Activated naive CD4-positive, alpha-beta T cell treated with anti-CD3 and anti-CD28 coated beads, Interleukin-2, amount 50 U/mL, for 16 hours (primary cell): ENCODE results near the gene TBL3.
"Not testable (repeated sequence)": the region's sequence is repeated elsewhere in the genome, so short reads cannot be mapped to it uniquely, and the experiment has no call there.

Experiments used
- DNase-seq: peaks from one replicate; pipeline ENCODE4 v3.0.0-alpha.2; 2020

Gene TBL3

DNA sequence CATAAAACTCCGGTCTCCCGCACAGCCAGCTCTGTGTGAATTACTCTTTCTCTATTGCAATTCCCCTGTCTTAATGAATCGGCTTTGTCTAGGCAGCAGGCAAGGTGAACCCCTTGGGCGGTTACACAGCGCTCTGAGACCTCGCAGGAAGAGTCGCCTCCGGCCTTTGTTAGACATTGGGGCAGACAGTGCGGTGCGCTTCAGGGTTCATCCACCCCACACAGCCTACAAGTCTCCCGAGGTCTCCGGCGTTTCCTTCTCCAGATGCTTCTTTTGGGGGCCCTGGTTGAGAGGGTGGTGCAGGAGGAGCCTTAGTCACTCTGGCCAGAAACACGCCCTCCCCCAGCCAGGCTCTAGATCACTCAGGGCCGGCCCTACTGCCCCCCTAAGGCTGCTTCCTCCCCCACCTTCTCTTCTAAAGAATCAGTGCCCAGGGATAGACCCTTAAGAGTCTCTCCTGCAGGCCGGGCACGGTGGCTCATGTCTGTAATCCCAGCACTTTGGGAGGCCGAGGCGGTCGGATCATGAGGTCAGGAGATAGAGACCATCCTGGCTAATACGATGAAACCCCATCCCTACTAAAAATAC lies 27.1 kb upstream of the TBL3 start:
- DNase-seq: no peak

GRCh38 chr16:1945559-1946391 lies 26.1 kb upstream of the TBL3 start:
- no peak for DNase-seq

DNA sequence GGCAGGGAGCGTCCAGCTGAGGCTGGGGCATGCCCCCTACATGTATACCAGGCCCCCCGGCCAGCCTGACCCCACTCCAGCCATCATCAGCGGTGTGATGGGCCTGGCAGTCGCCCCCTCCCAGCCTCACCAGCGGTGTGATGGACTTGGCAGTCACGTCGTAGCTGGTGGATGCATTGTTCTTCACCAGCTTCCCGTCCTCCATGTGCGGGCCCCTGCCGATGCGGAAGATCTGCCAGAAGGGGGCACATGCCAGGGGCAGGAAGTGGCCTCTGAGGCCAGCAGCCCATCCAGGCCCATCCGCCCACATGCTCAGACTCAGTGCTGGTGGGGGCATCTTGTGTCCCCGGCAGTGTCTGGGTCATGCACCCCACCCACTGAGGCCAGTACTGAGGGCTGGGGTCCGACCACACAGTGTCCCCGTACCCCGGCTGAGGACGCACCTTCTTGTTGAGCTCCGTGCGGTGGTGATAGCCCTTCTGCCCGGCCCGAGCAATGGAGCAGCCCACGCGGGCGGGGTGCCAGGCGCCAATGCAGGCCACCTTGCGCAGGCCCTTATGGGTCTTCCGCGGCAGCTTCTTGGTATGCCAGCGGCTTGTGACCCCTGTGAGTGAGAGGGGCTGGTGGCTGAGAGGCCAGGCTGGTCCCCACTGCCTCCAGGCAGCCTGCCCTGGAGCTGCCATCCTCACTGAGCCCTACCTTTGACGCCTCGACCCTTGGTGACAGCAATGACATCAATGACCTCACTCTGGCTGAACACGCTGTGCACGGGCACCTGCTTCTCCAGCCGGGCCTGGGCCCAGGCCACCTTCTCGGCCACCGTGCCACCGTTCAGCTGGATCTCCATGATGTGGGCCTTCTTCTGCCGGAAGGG lies 25.1 kb upstream of the TBL3 start:
- no peak for DNase-seq

- no peak for DNase-seq
These were observed 24.5 kb upstream of the TBL3 start for GRCh38 chr16:1947369-1947670.

DNA sequence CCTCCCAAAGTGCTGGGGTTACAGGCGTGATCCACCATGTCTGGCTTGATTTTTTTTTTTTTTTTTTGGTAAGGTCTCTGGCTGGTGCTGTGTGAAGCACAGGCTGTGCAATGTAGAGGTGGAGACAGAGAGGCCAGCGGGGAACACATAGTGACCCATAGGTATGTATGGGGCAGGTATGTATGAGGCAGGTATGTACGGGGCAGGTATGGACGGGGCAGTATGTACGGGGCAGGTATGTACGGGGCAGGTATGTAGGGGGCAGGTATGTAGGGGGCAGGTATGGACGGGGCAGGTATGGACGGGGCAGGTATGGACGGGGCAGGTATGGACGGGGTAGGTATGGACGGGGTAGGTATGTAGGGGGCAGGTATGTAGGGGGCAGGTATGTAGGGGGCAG lies 22.3 kb upstream of the TBL3 start:
- no peak for DNase-seq

GRCh38 chr16:1950047-1950446 lies 21.8 kb upstream of the TBL3 start:
- no peak for DNase-seq

- no peak for DNase-seq
These were observed 21.3 kb upstream of the TBL3 start for GRCh38 chr16:1950559-1950958.

DNA sequence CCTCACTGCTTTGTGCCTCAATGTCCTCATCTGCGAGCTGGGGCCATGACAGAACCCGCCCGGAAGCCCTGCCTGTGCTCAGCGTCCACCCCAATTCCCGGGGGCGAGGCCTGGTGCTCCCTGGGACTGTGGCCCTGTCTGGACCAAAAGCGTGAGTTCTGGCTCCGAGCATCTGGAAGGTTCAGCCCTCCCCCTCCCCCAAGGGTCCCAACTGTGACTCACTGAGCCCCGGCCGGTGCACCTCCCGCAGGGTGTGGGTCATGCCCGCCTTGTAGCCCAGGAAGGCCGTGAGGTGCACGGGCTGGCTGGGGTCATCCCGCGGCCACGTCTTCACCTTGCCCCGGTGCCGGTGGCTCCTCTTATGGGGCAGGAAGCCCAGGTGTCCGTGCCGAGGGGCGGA lies 18.1 kb upstream of the TBL3 start:
- peak; percentile 12 for DNase-seq

- DNase-seq: not testable (repeated sequence)
These were observed 14.3 kb upstream of the TBL3 start for GRCh38 chr16:1957434-1958142.

- not testable (repeated sequence) for DNase-seq
These were observed 13.7 kb upstream of the TBL3 start for GRCh38 chr16:1958143-1958491.

- no peak for DNase-seq
These were observed 13.1 kb upstream of the TBL3 start for GRCh38 chr16:1958715-1959268.

GRCh38 chr16:1959269-1960039 lies 12.4 kb upstream of the TBL3 start, which contains the start of gene NDUFB10:
NDUFB10 (plus strand) TSS chr16:1959538; CDS start chr16:1959625, 87 bp downstream.
- peak; percentile 93 for DNase-seq

DNA sequence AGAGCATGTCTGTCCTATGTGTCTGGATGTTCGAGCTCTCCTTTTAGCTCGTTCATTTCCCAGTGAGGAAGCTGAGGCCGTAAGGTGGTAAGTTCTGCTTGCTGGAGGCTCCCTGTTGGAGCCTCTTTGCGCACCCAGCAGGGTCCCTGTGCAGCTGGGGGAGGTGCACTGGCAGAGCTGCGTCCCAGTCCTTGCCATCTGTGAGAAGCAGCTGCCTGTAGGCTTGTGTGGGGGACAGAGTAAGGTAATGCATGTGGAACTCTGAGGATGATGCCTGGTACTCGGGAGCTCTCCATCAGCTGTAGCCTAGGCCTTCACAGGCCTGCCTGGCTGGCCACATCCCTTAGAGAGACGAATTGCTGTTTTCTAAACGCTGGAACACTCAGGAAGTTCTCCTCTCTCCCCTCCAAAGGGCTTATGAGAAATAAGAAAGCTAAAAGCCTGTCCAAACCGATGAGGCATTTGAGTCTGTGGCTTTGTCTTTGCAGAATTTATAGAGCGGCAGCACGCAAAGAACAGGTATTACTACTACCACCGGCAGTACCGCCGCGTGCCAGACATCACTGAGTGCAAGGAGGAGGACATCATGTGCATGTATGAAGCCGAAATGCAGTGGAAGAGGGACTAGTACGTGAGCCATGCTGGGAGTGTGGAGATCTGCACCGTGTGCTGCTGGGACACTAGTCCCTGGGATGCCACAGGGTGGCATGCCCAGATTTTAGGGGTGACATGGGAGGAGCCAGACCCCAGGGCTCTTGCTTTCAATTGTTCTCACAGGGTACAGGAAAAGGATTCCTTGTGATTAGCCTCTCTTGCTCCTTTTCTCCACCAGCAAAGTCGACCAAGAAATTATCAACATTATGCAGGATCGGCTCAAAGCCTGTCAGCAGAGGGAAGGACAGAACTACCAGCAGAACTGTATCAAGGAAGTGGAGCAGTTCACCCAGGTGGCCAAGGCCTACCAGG lies 10.9 kb upstream of the TBL3 start:
- DNase-seq: peak; percentile 59

GRCh38 chr16:1961651-1962067 lies 10.2 kb upstream of the TBL3 start:
- DNase-seq: peak; percentile 28

DNA sequence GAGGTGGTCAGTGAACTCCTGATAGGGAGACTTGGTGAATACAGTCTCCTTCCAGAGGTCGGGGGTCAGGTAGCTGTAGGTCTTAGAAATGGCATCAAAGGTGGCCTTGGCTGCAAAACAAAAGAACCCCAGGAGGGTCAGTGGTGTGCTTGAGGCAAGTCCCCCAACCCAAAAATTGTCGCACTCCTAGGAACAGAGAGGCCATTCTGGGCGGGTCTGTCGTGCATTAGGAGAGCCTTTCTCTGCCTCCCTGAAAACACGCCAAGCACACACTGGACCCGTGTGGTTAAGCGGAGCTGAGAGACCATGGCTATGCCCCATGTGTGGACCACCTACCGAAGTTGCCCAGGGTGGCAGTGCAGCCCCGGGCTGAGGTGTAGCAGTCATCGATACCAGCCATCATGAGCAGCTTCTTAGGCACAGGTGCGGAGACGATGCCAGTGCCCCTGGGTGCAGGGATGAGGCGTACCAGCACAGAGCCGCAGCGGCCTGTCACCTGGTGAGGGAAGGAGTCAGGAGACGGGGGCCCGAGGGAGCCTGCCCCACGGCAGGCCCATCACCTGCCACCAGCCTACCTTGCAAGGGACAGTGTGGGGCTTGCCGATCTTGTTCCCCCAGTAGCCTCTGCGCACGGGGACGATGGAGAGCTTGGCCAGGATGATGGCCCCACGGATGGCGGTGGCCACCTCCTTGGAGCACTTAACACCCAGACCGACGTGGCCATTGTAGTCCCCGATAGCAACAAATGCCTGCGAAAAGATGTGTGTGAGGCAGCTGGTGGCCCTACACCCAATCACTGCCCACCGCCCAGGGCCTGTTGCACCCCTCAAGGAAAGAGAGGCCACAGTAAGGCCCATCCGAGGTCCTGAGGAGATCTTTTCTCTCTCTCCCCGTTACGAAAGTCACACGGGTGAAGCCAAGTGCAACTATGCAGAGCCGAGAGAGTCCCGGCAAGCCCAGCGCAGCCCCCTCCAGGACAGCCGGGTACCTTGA lies 9.4 kb upstream of the TBL3 start:
- DNase-seq: not testable (repeated sequence)

GRCh38 chr16:1963806-1964505 lies 7.9 kb upstream of the TBL3 start:
- peak; percentile 48 for DNase-seq

GRCh38 chr16:1964506-1965395 lies 7.1 kb upstream of the TBL3 start, which contains the start of gene RPS2:
RPS2 (minus strand) TSS chr16:1964826; CDS start chr16:1964625, 201 bp downstream.
- DNase-seq: peak; percentile 100
